ENCODE data around the gene FIBP. TPM values are rescaled to one million over a fixed set of nuclear protein-coding genes. Genes with fewer than 3 reads are reported as not detected.

Gene FIBP
- total and polyA plus RNA-seq, 3 experiments from 2014 or later, result 78.6 to 123 (median 121) TPM

GRCh38 chr11:65867284-65868071 lies 20.8 kb downstream of the FIBP start:
- DNase-seq, result no peak
- Mint-ChIP-seq H3K9me3 (no peaks in the 10 kb centered on the region), H3K27me3 (no peaks in the 10 kb centered on the region), H3K4me3 (peak overlapping the region in 1 of 7 donors; percentile 58), H3K27ac (peak overlapping the region in 4 of 8 donors; percentile 8 to 70 (median 32)), H3K36me3 (peaks cover 5 to 48% (median 6%) of the 10 kb centered on the region in 3 donors), H3K4me1 (peaks cover 15 to 34% (median 16%) of the 10 kb centered on the region in 3 donors)
- CTCF ChIA-PET, result interaction anchor here (24.5 kb wide), 1 partner anchor 21 kb away, joined by 560 read pairs; the partner anchor contains the start of genes CCDC85B, CTSW and FIBP
- peaks cover 30% of the 10 kb centered on the region for H3K36me3 ChIP-seq (ENCODE audit: insufficient read depth, low read length)
- peaks cover 13% of the 10 kb centered on the region for H3K4me1 ChIP-seq (ENCODE audit: insufficient read depth, low read length)
- no peaks in the 10 kb centered on the region for H3K27me3 ChIP-seq (ENCODE audit: insufficient read depth, low read length, poor library complexity, severe bottlenecking)
- H3K9me3 ChIP-seq (ENCODE audit: low read length), result no peaks in the 10 kb centered on the region
- no peak overlapping the region for H3K27ac ChIP-seq (ENCODE audit: low read depth, low read length)
- POLR2A ChIA-PET, result interaction anchor here (1.1 to 5.2 kb wide), 2 partner anchors 8 to 23 kb away, joined by 3 to 39 read pairs; partner anchors contain the start of genes CCDC85B, CFL1 and MUS81
- no peak overlapping the region for H3K4me3 ChIP-seq (ENCODE audit: low read length)

GRCh38 chr11:65866509-65867283 lies 21.6 kb downstream of the FIBP start:
- peaks cover 14 to 33% (median 18%) of the 10 kb centered on the region in 3 donors for H3K4me1 Mint-ChIP-seq
- Histone ChIP-seq H3K27ac (ENCODE audit: low read depth, low read length) (no peak overlapping the region), H3K27me3 (ENCODE audit: insufficient read depth, low read length, poor library complexity, severe bottlenecking) (no peaks in the 10 kb centered on the region), H3K4me1 (ENCODE audit: insufficient read depth, low read length) (peaks cover 21% of the 10 kb centered on the region), H3K4me3 (ENCODE audit: low read length) (no peak overlapping the region), H3K36me3 (ENCODE audit: insufficient read depth, low read length) (peaks cover 37% of the 10 kb centered on the region), H3K9me3 (ENCODE audit: low read length) (no peaks in the 10 kb centered on the region)
- no peaks in the 10 kb centered on the region for H3K9me3 Mint-ChIP-seq
- CTCF ChIA-PET, result interaction anchor here (24.5 kb wide), 1 partner anchor 22 kb away, joined by 560 read pairs; the partner anchor contains the start of genes CCDC85B, CTSW and FIBP
- peak overlapping the region in 4 of 8 donors; percentile 26 to 72 (median 37) for H3K27ac Mint-ChIP-seq
- H3K4me3 Mint-ChIP-seq, result peak overlapping the region in 1 of 7 donors; percentile 58
- H3K36me3 Mint-ChIP-seq, result peaks cover 7 to 51% (median 7%) of the 10 kb centered on the region in 3 donors
- peak in 1 of 5 donors; percentile 41 for DNase-seq
- POLR2A ChIA-PET, result interaction anchor here (0.5 to 0.8 kb wide), 2 partner anchors 21 to 56 kb away, joined by 3 to 4 read pairs; partner anchors contain the start of gene FIBP
- H3K27me3 Mint-ChIP-seq, result no peaks in the 10 kb centered on the region

- POLR2A ChIA-PET, result interaction anchor here (0.8 kb wide), 1 partner anchor 57 kb away, joined by 4 read pairs; no protein-coding TSS in a partner anchor
Observed at GRCh38 chr11:65865550-65866172, 22.6 kb downstream of the FIBP start.

GRCh38 chr11:65864706-65865471 lies 23.4 kb downstream of the FIBP start:
- Histone ChIP-seq H3K36me3 (ENCODE audit: insufficient read depth, low read length) (peaks cover 37% of the 10 kb centered on the region), H3K27me3 (ENCODE audit: insufficient read depth, low read length, poor library complexity, severe bottlenecking) (no peaks in the 10 kb centered on the region), H3K4me1 (ENCODE audit: insufficient read depth, low read length) (peaks cover 22% of the 10 kb centered on the region), H3K4me3 (ENCODE audit: low read length) (no peak overlapping the region), H3K9me3 (ENCODE audit: low read length) (no peaks in the 10 kb centered on the region), H3K27ac (ENCODE audit: low read depth, low read length) (no peak overlapping the region)
- ChIA-PET CTCF (interaction anchor here (24.5 kb wide), 1 partner anchor 23 kb away, joined by 560 read pairs; the partner anchor contains the start of genes CCDC85B, CTSW and FIBP), POLR2A (interaction anchor here (0.5 kb wide), 1 partner anchor 121 kb away, joined by 6 read pairs; no protein-coding TSS in a partner anchor)
- Mint-ChIP-seq H3K9me3 (no peaks in the 10 kb centered on the region), H3K36me3 (peaks cover 7 to 65% (median 7%) of the 10 kb centered on the region in 3 donors), H3K27ac (peak overlapping the region in 1 of 8 donors; percentile 71), H3K27me3 (no peaks in the 10 kb centered on the region), H3K4me3 (peak overlapping the region in 1 of 7 donors; percentile 56), H3K4me1 (peaks cover 14 to 31% (median 21%) of the 10 kb centered on the region in 3 donors)
- no peak for DNase-seq

More at GRCh38 chr11:65865550-65866172, 22.6 kb downstream of the FIBP start:
- no peak overlapping the region for H3K4me3 ChIP-seq (ENCODE audit: low read length)
- DNase-seq, result no peak
- H3K27ac ChIP-seq (ENCODE audit: low read depth, low read length), result no peak overlapping the region
- Mint-ChIP-seq H3K27ac (no peak overlapping the region), H3K9me3 (no peaks in the 10 kb centered on the region), H3K4me1 (peaks cover 14 to 33% (median 22%) of the 10 kb centered on the region in 3 donors), H3K36me3 (peaks cover 7 to 61% (median 7%) of the 10 kb centered on the region in 3 donors), H3K27me3 (no peaks in the 10 kb centered on the region), H3K4me3 (no peak overlapping the region)
- peaks cover 37% of the 10 kb centered on the region for H3K36me3 ChIP-seq (ENCODE audit: insufficient read depth, low read length)
- peaks cover 27% of the 10 kb centered on the region for H3K4me1 ChIP-seq (ENCODE audit: insufficient read depth, low read length)
- H3K27me3 ChIP-seq (ENCODE audit: insufficient read depth, low read length, poor library complexity, severe bottlenecking), result no peaks in the 10 kb centered on the region
- no peaks in the 10 kb centered on the region for H3K9me3 ChIP-seq (ENCODE audit: low read length)
- CTCF ChIA-PET, result interaction anchor here (24.5 kb wide), 1 partner anchor 23 kb away, joined by 560 read pairs; the partner anchor contains the start of genes CCDC85B, CTSW and FIBP

- peaks cover 17 to 31% (median 22%) of the 10 kb centered on the region in 3 donors for H3K4me1 Mint-ChIP-seq
- POLR2A ChIA-PET, result no interaction called here
- peaks cover 7 to 66% (median 7%) of the 10 kb centered on the region in 3 donors for H3K36me3 Mint-ChIP-seq
- no peaks in the 10 kb centered on the region for H3K9me3 ChIP-seq (ENCODE audit: low read length)
- CTCF ChIA-PET, result interaction anchor here (24.5 kb wide), 1 partner anchor 24 kb away, joined by 560 read pairs; the partner anchor contains the start of genes CCDC85B, CTSW and FIBP
- H3K27me3 Mint-ChIP-seq, result no peaks in the 10 kb centered on the region
- H3K4me1 ChIP-seq (ENCODE audit: insufficient read depth, low read length), result peaks cover 22% of the 10 kb centered on the region
- no peaks in the 10 kb centered on the region for H3K9me3 Mint-ChIP-seq
- DNase-seq, result no peak
- H3K27ac Mint-ChIP-seq, result peak overlapping the region in 2 of 8 donors; percentile 54 to 66
- no peaks in the 10 kb centered on the region for H3K27me3 ChIP-seq (ENCODE audit: insufficient read depth, low read length, poor library complexity, severe bottlenecking)
- H3K36me3 ChIP-seq (ENCODE audit: insufficient read depth, low read length), result peaks cover 37% of the 10 kb centered on the region
- no peak overlapping the region for H3K4me3 Mint-ChIP-seq
- no peak overlapping the region for H3K4me3 ChIP-seq (ENCODE audit: low read length)
- no peak overlapping the region for H3K27ac ChIP-seq (ENCODE audit: low read depth, low read length)
Observed at GRCh38 chr11:65863889-65864705, 24.2 kb downstream of the FIBP start.

GRCh38 chr11:65862941-65863888 lies 25.1 kb downstream of the FIBP start:
- Histone ChIP-seq H3K4me3 (ENCODE audit: low read length) (no peak overlapping the region), H3K27me3 (ENCODE audit: insufficient read depth, low read length, poor library complexity, severe bottlenecking) (no peaks in the 10 kb centered on the region), H3K27ac (ENCODE audit: low read depth, low read length) (no peak overlapping the region), H3K4me1 (ENCODE audit: insufficient read depth, low read length) (peaks cover 31% of the 10 kb centered on the region), H3K36me3 (ENCODE audit: insufficient read depth, low read length) (peaks cover 37% of the 10 kb centered on the region), H3K9me3 (ENCODE audit: low read length) (no peaks in the 10 kb centered on the region)
- peaks cover 22 to 40% (median 31%) of the 10 kb centered on the region in 3 donors for H3K4me1 Mint-ChIP-seq
- peaks cover 7 to 69% (median 7%) of the 10 kb centered on the region in 3 donors for H3K36me3 Mint-ChIP-seq
- no peaks in the 10 kb centered on the region for H3K27me3 Mint-ChIP-seq
- H3K4me3 Mint-ChIP-seq, result peak overlapping the region in 3 of 7 donors; percentile 31 to 61 (median 60)
- no peaks in the 10 kb centered on the region for H3K9me3 Mint-ChIP-seq
- H3K27ac Mint-ChIP-seq, result peak overlapping the region in 4 of 8 donors; percentile 43 to 81 (median 62)
- DNase-seq, result peak in 1 of 5 donors; percentile 43
- CTCF ChIA-PET, result interaction anchor here (24.5 kb wide), 1 partner anchor 25 kb away, joined by 560 read pairs; the partner anchor contains the start of genes CCDC85B, CTSW and FIBP
- POLR2A ChIA-PET, result no interaction called here

Measured in CD8-positive, alpha-beta memory T cell (primary cell).